Dermis microvascular lymphatic vessel endothelial cell (primary cell): ENCODE results near the gene DNAH1. TPM values are rescaled to one million over a fixed set of nuclear protein-coding genes. Genes with fewer than 3 reads are reported as not detected.

Source experiments
- DNase-seq, 2 donors: peaks; one replicate each; pipeline versions ENCODE4 v3.0.0 to v3.0.0-alpha.2; 2010; ENCODE audit warnings: low read depth in 2 of 2
- total RNA-seq: library from RNA; depleted of rRNA; stranded (reverse); fragments of >200 nt; gene quantifications from 2 replicates; pipeline ENCODE4 v1.2.1, GENCODE V29; 2014

DNAH1 gene
- total RNA-seq, 1 donor from 2014 or later, result 1.0 TPM

- DNase-seq, result no peak
Measured at GRCh38 chr3:52387481-52387880, 71.4 kb downstream of the DNAH1 start.

- DNase-seq, result no peak
Measured at GRCh38 chr3:52388348-52388821, 72.3 kb downstream of the DNAH1 start.

GRCh38 chr3:52388933-52389332 lies 72.8 kb downstream of the DNAH1 start:
- DNase-seq, result no peak

GRCh38 chr3:52391096-52391495 lies 75.0 kb downstream of the DNAH1 start:
- no peak for DNase-seq

- DNase-seq, result no peak
Measured at GRCh38 chr3:52392216-52392930, 76.3 kb downstream of the DNAH1 start.

- DNase-seq, result no peak
Measured at GRCh38 chr3:52393131-52393807, 77.2 kb downstream of the DNAH1 start.

GRCh38 chr3:52393959-52394670 lies 78.0 kb downstream of the DNAH1 start:
- DNase-seq, result no peak

GRCh38 chr3:52394751-52395502 lies 78.8 kb downstream of the DNAH1 start:
- no peak for DNase-seq

- no peak for DNase-seq
Measured at GRCh38 chr3:52395503-52395865, 79.4 kb downstream of the DNAH1 start.

- no peak for DNase-seq
Measured at GRCh38 chr3:52396011-52396906, 80.1 kb downstream of the DNAH1 start.

- no peak for DNase-seq
Measured at GRCh38 chr3:52396907-52397591, 80.9 kb downstream of the DNAH1 start.

- no peak for DNase-seq
Measured at GRCh38 chr3:52397676-52398399, 81.7 kb downstream of the DNAH1 start.

- no peak for DNase-seq
Measured at GRCh38 chr3:52398670-52399081, 82.6 kb downstream of the DNAH1 start.

- DNase-seq, result no peak
Measured at GRCh38 chr3:52399131-52399530, 83.0 kb downstream of the DNAH1 start.

GRCh38 chr3:52399593-52399992 lies 83.5 kb downstream of the DNAH1 start:
- DNase-seq, result no peak

GRCh38 chr3:52400275-52400793 lies 84.2 kb downstream of the DNAH1 start:
- no peak for DNase-seq

GRCh38 chr3:52401021-52401420 lies 84.9 kb downstream of the DNAH1 start:
- DNase-seq, result no peak

GRCh38 chr3:52401551-52401950 lies 85.4 kb downstream of the DNAH1 start:
- DNase-seq, result no peak

- DNase-seq, result no peak
Measured at GRCh38 chr3:52402101-52402521, 86.0 kb downstream of the DNAH1 start.
